ENCODE results near the gene VCX3B.
"Not testable (repeated sequence)": the region's sequence is repeated elsewhere in the genome, so short reads cannot be mapped to it uniquely, and the experiment has no call there.

Gene VCX3B

GRCh38 chrX:8484360-8484949 lies 19.8 kb downstream of the VCX3B start:
- Histone ChIP-seq H3K36me3 (no peaks in the 10 kb centered on the region), H3K9me3 (no peaks in the 10 kb centered on the region), H3K4me1 (no peaks in the 10 kb centered on the region), H3K4me3 (ENCODE audit: low read depth, low read length) (no peak overlapping the region), H3K27me3 (no peaks in the 10 kb centered on the region)
- no peak for TF ChIP-seq CTCF (IDR thresholded peaks at IDR 0.05; ENCODE audit: low read depth, low read length)
- DNase-seq, result no peak

- H3K36me3 ChIP-seq; H3K4me3 ChIP-seq (ENCODE audit: low read depth, low read length); DNase-seq; H3K27me3 ChIP-seq; H3K4me1 ChIP-seq; H3K9me3 ChIP-seq: not testable (repeated sequence)
These were observed 30.4 kb downstream of the VCX3B start for GRCh38 chrX:8495036-8495435.

DNA sequence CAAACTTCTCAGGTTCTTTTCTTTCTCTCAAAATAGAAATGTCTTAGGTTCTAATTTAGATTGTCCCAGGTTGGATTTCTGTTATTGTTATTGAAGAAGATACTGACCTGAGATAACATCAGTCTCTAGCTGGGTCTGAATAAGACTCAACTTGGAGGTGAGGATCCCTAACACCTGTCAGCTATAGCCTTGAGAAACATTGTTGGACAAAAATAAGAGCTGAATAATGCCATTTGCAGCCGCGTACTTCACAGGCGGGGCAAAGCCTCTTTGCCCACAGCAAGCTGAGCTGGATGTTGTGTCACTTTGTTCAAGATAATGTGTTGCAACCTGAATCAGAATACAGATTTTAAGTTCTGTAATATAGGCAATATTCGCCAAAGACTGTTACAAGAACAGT lies 35.6 kb downstream of the VCX3B start:
- TF ChIP-seq CTCF (IDR thresholded peaks at IDR 0.05; ENCODE audit: low read depth, low read length), result no peak
- H3K36me3 ChIP-seq, result no peaks in the 10 kb centered on the region
- no peaks in the 10 kb centered on the region for H3K9me3 ChIP-seq
- no peak for DNase-seq
- no peaks in the 10 kb centered on the region for H3K27me3 ChIP-seq
- no peaks in the 10 kb centered on the region for H3K4me1 ChIP-seq
- no peak overlapping the region for H3K4me3 ChIP-seq (ENCODE audit: low read depth, low read length)

GRCh38 chrX:8502101-8502500 lies 37.5 kb downstream of the VCX3B start:
- H3K4me3 ChIP-seq (ENCODE audit: low read depth, low read length); H3K4me1 ChIP-seq; H3K36me3 ChIP-seq; DNase-seq; H3K9me3 ChIP-seq; H3K27me3 ChIP-seq: not testable (repeated sequence)

- Histone ChIP-seq H3K9me3 (no peaks in the 10 kb centered on the region), H3K36me3 (no peaks in the 10 kb centered on the region), H3K27me3 (no peaks in the 10 kb centered on the region), H3K4me1 (no peaks in the 10 kb centered on the region), H3K4me3 (ENCODE audit: low read depth, low read length) (no peak overlapping the region)
- TF ChIP-seq CTCF (IDR thresholded peaks at IDR 0.05; ENCODE audit: low read depth, low read length), result no peak
- DNase-seq, result no peak
These were observed 39.8 kb downstream of the VCX3B start for GRCh38 chrX:8504451-8504850.
